Fibroblast of the aortic adventitia (primary cell): ENCODE data around the gene MTRF1L. TPM values are rescaled to one million over a fixed set of nuclear protein-coding genes. Genes with fewer than 3 reads are reported as not detected.
"Not testable (repeated sequence)": the region's sequence is repeated elsewhere in the genome, so short reads cannot be mapped to it uniquely, and the experiment has no call there.

ENCODE experiments used
- DNase-seq: peaks from one replicate; pipeline ENCODE4 v3.0.0-alpha.2; 2010; ENCODE audit warnings: low read depth
- H3K4me3 ChIP-seq: 2 replicates; pipeline ENCODE4 v1.5.1; 2011; ENCODE audit warnings: low read depth, mild to moderate bottlenecking, control low read depth, low read length, moderate library complexity
- total RNA-seq: library from RNA; depleted of rRNA; stranded (reverse); fragments of >200 nt; gene quantifications from 2 replicates; pipeline ENCODE4 v1.2.3, GENCODE V29; 2012; ENCODE audit warnings: low replicate concordance
- TF ChIP-seq, protein P1 (sequence below): IDR thresholded peaks from 2 replicates; pipeline ENCODE4 v1.5.1; 2011; ENCODE audit warnings: mild to moderate bottlenecking, low read length, control low read depth, inconsistent platforms; ENCODE audit not compliant: insufficient read depth

The MTRF1L gene
- total RNA-seq, 1 donor, result 28.2 TPM

GRCh38 chr6:152975204-152975915, 27.1 kb downstream of the MTRF1L start:
- TF ChIP-seq, protein P1, sequence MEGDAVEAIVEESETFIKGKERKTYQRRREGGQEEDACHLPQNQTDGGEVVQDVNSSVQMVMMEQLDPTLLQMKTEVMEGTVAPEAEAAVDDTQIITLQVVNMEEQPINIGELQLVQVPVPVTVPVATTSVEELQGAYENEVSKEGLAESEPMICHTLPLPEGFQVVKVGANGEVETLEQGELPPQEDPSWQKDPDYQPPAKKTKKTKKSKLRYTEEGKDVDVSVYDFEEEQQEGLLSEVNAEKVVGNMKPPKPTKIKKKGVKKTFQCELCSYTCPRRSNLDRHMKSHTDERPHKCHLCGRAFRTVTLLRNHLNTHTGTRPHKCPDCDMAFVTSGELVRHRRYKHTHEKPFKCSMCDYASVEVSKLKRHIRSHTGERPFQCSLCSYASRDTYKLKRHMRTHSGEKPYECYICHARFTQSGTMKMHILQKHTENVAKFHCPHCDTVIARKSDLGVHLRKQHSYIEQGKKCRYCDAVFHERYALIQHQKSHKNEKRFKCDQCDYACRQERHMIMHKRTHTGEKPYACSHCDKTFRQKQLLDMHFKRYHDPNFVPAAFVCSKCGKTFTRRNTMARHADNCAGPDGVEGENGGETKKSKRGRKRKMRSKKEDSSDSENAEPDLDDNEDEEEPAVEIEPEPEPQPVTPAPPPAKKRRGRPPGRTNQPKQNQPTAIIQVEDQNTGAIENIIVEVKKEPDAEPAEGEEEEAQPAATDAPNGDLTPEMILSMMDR, result no peak
- no peak overlapping the region for H3K4me3 ChIP-seq
- DNase-seq, result no peak

DNA sequence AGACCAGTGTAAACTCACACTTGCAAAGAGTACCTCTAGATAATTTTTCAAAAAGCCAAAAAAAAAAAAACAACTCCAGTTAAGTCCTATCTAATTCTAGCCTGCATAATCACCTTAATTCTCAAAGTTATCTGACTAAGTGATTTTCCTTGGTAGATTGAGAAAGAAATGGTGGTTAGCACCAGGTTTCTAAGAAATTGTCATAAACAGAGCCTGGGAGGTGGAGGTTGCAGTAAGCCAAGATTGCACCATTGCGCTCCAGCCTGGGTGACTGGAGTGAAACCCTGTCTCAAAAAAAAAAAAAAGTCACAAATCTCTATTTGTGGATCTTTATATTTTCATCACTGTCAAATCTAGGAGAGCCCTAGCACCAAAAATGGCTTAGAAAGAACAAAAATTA, 28.6 kb downstream of the MTRF1L start:
- TF ChIP-seq, protein P1, result no peak
- H3K4me3 ChIP-seq, result no peak overlapping the region
- no peak for DNase-seq

DNA sequence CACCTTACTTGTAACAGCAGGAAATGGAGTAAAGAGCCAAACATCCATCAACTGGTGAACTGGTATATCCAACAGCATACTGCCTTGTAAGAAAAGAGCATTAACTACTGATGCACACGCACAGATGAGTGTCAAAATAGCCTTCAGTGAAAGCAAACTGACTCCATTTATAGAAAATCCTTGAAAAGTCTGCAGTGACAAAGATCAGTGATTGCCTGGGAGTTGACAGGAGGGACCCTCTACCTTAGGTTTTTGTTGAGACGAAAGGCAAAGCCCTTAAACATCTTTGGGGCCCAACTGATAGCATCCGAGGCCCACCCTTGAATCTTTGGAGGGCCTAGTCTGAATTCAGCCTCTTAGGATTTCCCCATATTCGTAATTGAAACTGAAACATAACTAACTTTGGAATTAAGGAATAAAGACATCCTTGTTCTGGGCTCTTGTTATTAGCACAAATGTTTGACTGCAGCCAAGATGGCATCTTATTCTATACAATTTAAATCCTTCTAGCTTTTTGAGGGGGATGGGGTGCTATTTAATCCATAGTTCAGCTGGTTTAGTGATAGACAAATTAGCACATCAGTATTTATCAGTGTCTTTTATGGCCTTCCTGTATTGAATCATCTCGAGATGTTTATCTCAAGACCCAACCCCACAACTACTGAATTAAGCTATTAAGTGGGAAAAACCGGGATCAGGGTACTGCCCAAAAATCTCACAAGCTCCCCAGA, 32.7 kb downstream of the MTRF1L start:
- H3K4me3 ChIP-seq, result no peak overlapping the region
- TF ChIP-seq, protein P1, result no peak
- no peak for DNase-seq

- not testable (repeated sequence) for DNase-seq, H3K4me3 ChIP-seq
Measured at GRCh38 chr6:152966168-152966894, 36.2 kb downstream of the MTRF1L start.

GRCh38 chr6:152959333-152959732, 43.2 kb downstream of the MTRF1L start:
- no peak for DNase-seq
- H3K4me3 ChIP-seq, result no peak overlapping the region
- TF ChIP-seq, protein P1, result no peak

DNA sequence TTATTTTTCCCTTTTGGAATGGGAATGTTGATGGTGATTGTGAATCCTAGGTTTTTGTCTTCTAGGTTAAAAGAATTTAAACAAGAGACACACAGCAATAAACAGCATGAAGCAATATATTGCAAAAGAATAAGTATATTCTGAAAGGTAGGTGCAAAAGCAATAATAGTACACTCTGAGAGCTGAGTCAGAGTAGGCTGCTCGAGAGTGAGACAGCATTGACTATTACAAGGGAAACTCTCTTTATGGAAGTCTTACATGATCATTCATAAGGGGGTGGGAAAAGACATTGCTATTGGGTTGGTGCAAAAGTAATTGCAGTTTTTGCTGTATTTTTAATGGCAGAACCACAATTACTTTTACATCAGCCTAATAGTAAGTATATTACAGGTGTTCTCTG, 44.7 kb downstream of the MTRF1L start:
- no peak for DNase-seq
- H3K4me3 ChIP-seq, result no peak overlapping the region
- TF ChIP-seq, protein P1, result no peak

GRCh38 chr6:152954443-152954842, 48.1 kb downstream of the MTRF1L start:
- no peak for DNase-seq
- TF ChIP-seq, protein P1, result no peak

More at GRCh38 chr6:152954443-152954842, 48.1 kb downstream of the MTRF1L start:
- H3K4me3 ChIP-seq, result no peak overlapping the region
